ENCODE measurements around the gene EPM2AIP1. TPM values are rescaled to one million over a fixed set of nuclear protein-coding genes. Genes with fewer than 3 reads are reported as not detected.

The EPM2AIP1 gene
- 14.0 and 18.8 TPM in 2 replicates for total RNA-seq

DNA sequence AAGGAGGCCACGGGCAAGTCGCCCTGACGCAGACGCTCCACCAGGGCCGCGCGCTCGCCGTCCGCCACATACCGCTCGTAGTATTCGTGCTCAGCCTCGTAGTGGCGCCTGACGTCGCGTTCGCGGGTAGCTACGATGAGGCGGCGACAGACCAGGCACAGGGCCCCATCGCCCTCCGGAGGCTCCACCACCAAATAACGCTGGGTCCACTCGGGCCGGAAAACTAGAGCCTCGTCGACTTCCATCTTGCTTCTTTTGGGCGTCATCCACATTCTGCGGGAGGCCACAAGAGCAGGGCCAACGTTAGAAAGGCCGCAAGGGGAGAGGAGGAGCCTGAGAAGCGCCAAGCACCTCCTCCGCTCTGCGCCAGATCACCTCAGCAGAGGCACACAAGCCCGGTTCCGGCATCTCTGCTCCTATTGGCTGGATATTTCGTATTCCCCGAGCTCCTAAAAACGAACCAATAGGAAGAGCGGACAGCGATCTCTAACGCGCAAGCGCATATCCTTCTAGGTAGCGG lies at the start of gene EPM2AIP1:
TSS of gene EPM2AIP1 (minus strand) at position 326 of the 520 bp plus-strand sequence. CDS start at position 272, 54 bp downstream.

DNA sequence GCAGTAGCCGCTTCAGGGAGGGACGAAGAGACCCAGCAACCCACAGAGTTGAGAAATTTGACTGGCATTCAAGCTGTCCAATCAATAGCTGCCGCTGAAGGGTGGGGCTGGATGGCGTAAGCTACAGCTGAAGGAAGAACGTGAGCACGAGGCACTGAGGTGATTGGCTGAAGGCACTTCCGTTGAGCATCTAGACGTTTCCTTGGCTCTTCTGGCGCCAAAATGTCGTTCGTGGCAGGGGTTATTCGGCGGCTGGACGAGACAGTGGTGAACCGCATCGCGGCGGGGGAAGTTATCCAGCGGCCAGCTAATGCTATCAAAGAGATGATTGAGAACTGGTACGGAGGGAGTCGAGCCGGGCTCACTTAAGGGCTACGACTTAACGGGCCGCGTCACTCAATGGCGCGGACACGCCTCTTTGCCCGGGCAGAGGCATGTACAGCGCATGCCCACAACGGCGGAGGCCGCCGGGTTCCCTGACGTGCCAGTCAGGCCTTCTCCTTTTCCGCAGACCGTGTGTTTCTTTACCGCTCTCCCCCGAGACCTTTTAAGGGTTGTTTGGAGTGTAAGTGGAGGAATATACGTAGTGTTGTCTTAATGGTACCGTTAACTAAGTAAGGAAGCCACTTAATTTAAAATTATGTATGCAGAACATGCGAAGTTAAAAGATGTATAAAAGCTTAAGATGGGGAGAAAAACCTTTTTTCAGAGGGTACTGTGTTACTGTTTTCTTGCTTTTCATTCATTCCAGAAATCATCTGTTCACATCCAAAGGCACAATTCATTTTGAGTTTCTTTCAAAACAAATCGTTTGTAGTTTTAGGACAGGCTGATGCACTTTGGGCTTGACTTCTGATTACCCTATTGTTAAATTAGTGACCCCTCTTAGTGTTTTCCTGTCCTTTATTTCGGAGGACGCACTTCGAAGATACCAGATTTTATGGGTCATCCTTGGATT lies 674 bp upstream of the EPM2AIP1 start, which contains the start of gene MLH1:
TSS of gene MLH1 (plus strand) at position 193 of the 958 bp plus-strand sequence. CDS start at position 223, 30 bp downstream.

DNA sequence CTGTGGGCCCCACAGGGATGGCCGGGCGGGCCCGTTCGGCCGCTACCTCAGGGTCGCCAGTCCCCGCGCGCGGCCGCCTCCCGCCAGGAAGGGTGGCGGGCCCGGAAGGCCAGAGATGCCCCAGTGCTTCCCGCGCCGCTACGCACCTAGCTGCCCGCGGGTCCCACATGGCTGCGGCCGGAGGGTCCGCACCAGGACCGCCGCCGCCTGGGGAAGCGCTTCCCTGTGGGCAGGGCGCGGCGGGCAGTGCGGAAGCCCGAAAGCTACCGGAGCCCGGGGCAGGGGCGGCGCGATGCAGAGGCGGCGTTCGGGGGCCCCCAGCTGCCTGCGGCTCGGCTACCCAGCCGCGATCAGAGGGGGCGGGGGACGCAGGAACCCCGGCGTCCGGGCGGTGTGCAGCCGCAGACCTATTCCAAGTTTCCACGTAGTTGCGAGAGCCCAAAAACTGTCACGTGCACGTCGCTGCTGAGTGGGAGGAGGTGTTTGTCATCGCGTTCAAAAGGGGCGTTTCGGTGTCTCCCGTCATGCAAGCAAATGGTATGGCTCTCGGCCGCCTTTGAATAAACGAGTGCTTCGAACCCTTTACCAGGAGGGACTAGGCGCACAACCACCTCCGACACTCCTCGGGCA lies 48.2 kb downstream of the EPM2AIP1 start, which contains the start of gene TRANK1:
TSS of gene TRANK1 (minus strand) at position 414 of the 630 bp plus-strand sequence. CDS start at position 169, 245 bp downstream.

Small RNA genes lying within 50 kb of the gene (small RNA-seq; reads per million reads assigned to genes)
- gene RNU6ATAC4P, result not detected

Other genes with a start within 250 kb of the EPM2AIP1 start
- not detected in 2 replicates for gene DCLK3, start 228.6 kb downstream of the EPM2AIP1 start, total RNA-seq
- gene TRANK1, start 48.1 kb downstream of the EPM2AIP1 start, total RNA-seq, result 13.9 and 14.7 TPM in 2 replicates
- 37.6 and 44.4 TPM in 2 replicates for gene MLH1, start 387 bp upstream of the EPM2AIP1 start, total RNA-seq
- gene LRRFIP2, start 181.5 kb upstream of the EPM2AIP1 start, total RNA-seq, result 30.7 and 59.9 TPM in 2 replicates